Stimulated activated CD8-positive, alpha-beta memory T cell treated with anti-CD3 and anti-CD28 coated beads, Interleukin-15, amount 100 ng/mL, for 24 hours (primary cell): ENCODE results near the gene CHD5.
"Not testable (repeated sequence)": the region's sequence is repeated elsewhere in the genome, so short reads cannot be mapped to it uniquely, and the experiment has no call there.

Experiments
- DNase-seq: peaks from one replicate; pipeline ENCODE4 v3.0.0-alpha.2; 2020; ENCODE audit warnings: low read depth

The CHD5 gene

GRCh38 chr1:6180268-6180706 lies at the start of gene CHD5:
TSS of gene CHD5 (minus strand) at chr1:6180321. CDS start at chr1:6180023, 298 bp downstream.
- no peak for DNase-seq

GRCh38 chr1:6225651-6226050 lies 45.5 kb upstream of the CHD5 start:
- DNase-seq = no peak

GRCh38 chr1:6224718-6225117 lies 44.6 kb upstream of the CHD5 start:
- DNase-seq = no peak

GRCh38 chr1:6223617-6224016 lies 43.5 kb upstream of the CHD5 start:
- DNase-seq = no peak

- no peak for DNase-seq
Measured at GRCh38 chr1:6222636-6223035, 42.5 kb upstream of the CHD5 start.

GRCh38 chr1:6221210-6221784 lies 41.2 kb upstream of the CHD5 start:
- no peak for DNase-seq

- no peak for DNase-seq
Measured at GRCh38 chr1:6220236-6220635, 40.1 kb upstream of the CHD5 start.

GRCh38 chr1:6219641-6220040 lies 39.5 kb upstream of the CHD5 start:
- DNase-seq = not testable (repeated sequence)

GRCh38 chr1:6218375-6219164 lies 38.4 kb upstream of the CHD5 start:
- DNase-seq = no peak

GRCh38 chr1:6212193-6212959 lies 32.3 kb upstream of the CHD5 start:
- no peak for DNase-seq

GRCh38 chr1:6211731-6212130 lies 31.6 kb upstream of the CHD5 start:
- no peak for DNase-seq

- no peak for DNase-seq
Measured at GRCh38 chr1:6210591-6211355, 30.7 kb upstream of the CHD5 start.

- no peak for DNase-seq
Measured at GRCh38 chr1:6209661-6210580, 29.8 kb upstream of the CHD5 start.

- DNase-seq = no peak
Measured at GRCh38 chr1:6208723-6209660, 28.9 kb upstream of the CHD5 start.

- DNase-seq = no peak
Measured at GRCh38 chr1:6207921-6208320, 27.8 kb upstream of the CHD5 start.

GRCh38 chr1:6207075-6207885 lies 27.2 kb upstream of the CHD5 start:
- DNase-seq = no peak

GRCh38 chr1:6206520-6206855 lies 26.4 kb upstream of the CHD5 start:
- no peak for DNase-seq

- DNase-seq = no peak
Measured at GRCh38 chr1:6205849-6206519, 25.9 kb upstream of the CHD5 start, which contains the start of gene RNF207. TSS of gene RNF207 (plus strand) at chr1:6206119. CDS start at chr1:6206536, 417 bp downstream.

GRCh38 chr1:6202256-6202655 lies 22.1 kb upstream of the CHD5 start:
- no peak for DNase-seq
